ENCODE results near the gene SH2D7.
"Not testable (repeated sequence)": the region's sequence is repeated elsewhere in the genome, so short reads cannot be mapped to it uniquely, and the experiment has no call there.

The SH2D7 gene

DNA sequence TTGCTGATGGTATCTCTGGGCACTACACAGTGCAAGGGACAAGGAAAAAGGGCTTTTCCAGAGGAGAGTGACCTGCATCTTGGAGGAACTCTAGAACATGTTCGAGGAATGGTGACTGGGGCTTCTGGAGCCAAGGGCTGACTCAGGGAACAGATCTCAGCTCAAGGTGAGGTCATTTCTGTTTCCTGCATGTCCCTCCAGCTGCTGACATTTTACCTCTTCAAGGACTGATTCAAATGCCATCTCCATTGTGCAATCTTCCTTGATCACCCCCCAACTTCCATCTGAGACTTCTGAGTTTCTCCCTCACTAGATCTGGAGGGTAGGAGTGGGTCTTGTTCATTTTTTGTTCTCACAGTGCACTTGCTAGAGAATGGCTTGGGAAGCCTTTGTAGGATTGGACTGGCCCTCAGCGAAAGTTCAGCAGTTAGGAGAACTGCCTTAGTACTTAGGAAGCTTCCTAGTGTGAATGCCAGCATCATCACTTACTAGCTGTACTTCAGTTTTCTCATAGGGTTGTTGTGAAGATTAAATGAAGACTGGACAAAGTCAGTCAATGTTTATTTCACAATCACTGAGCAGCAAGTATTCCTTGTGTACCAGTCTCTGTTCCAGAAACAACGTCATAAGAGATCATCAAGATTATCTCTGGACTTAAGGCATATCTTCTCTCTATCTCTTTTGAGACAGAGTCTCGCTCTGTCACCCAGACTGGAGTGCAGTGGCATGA is 54.2 kb downstream of the SH2D7 start:
- no peak for DNase-seq

DNA sequence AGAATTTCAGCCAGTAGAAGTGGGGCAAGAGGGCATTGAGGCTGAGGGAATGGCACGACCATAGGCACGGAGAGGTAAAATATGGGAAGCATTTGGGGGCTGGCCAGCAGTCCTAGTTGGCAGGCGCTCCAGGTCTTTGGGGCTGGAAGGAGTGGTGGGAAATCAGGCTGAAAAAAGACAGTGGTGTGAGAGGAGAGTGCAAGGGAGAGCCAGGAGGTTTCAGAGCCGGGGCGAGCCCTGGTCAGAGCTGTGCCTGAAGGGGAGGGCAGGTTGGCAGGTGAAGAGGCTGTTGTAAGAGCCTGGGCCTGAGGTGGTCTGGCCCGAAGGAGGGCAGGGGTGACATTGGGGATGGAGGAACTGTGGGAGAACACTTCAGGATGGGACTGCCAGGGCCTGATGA is 55.2 kb downstream of the SH2D7 start:
- no peak for DNase-seq

DNA sequence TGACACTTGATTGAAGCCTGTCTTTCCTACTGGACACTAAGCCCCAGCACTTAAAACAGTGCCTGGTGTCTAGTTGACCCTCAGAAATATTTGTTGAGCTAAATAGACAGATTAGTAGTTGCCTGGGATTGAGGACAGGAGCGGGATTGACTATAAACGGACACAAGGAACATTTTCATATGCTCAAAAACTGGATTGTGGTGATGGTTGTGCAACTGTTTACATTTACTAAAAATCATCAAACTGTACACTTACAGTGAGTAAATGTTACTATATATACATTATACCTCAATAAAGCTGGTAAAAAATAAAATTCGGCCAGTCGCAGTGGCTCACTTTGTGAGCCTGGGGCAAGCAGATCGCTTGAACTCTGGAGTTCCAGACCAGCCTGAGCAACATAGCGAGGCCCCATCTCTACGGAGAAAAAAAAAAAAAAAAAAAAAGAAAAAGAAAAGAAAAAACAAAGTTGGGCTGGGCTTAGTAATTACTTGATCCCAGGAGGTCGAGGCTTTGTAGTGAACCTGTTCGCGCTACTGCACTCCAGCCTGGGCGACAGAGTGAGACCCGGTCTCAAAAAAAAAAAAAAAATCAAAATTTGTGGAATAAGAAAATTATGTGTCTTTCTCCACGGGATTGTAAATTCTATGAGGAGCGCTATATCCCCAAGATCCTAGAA is 56.2 kb downstream of the SH2D7 start:
- no peak for DNase-seq

DNA sequence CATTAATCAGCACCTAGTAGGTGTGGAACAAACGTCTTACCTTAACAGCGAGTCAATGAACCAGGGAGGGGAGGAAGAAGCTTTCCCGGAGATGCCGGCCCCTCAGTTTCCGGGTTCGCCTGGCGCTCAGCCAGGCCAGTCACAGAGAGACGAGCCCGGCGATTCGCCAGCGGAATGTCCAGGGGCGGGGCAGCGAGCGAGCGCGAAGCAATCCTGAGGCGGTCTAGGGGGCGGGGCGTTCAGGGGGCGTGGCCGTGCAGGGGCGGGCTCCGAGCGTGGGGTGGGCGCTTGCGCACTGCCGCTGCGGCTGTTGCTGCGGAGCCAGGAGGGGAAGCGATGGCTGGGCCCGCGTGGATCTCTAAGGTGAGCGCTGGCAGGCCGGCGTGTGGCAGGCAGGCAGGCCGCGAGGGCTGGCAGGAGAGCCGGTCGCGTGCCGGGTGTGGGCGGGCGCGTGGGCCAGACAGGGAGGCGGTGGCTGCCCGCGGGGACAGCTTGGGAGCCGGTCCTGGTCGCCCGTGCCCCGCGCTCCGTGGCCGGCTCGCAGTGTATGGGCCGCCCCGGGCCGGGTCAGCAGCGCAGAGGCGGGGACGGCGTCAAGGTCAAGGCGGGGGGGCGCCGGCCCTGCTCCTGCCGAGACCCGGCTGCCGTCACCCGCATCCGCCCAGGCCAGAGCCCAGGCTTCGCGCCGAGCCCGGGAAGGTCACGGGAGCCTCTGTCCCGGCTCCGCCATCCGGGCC is 56.9 kb downstream of the SH2D7 start, which contains the start of gene IDH3A:
Gene IDH3A, plus strand, starts transcription at position 295 of the 737 bp plus-strand sequence. Its CDS starts 42 bp downstream, at position 337.
- peak; percentile 93 to 95 for DNase-seq

DNA sequence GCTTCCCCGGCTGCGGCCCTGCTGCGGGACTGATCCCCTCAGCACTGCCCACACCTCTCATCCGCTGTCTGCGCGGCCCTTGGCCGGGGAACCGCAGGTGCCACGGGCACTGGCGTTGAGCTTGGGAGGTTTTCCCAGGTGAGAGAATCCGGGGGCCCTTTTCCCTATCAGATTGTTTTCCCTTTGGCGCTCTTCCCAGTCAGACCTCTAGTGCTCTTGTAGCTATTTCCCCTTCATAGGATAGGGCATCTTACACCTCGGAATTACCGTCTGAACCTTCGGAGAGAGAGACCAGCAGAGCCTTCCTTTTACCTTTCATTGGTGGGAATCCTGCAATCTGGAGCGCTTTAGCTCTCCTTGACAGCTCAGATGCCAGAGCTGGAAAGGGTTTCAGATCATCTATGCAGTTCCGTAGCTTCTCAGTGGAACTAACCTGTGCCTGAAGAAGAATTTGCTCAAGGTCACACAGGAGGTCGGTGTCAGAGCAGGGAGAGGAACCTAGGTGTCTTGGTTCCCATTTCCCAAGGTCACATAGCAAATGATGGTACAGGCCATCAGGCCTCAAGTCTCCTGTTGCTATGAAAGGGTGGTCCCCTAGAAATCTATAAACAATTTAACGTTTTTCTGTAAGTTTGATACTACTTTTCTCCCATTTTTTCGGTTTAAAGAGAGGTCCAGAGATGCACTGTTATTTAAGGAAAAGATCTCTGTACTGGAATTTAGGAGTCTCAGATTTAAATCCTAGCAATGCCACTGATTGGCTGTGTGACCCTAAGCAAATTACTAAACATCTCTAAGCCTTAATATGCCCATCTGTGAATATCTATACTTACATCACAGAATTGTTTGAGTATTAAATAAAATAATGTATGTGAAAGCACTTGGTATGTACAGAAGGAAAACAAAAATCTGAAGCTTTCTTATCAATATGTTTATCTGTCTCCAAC is 57.7 kb downstream of the SH2D7 start:
- no peak for DNase-seq

DNA sequence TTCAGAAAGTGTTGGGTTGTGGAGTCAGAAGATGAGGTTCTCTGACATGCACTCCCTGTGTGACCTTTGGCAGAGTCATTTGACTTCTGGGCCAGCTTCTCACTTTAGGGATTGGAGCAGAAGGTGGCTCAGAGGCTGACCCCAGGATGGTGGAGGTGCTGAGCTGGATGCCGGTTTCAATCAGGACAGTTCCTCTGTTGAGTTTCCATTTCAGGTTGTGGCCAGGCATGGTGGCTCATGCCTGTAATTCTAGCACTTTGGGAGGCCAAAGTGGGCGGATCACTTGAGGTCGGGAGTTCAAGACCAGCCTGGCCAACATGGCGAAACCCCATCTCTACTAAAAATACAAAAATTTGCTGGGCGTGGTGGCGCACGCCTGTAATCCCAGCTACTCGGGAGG is 58.7 kb downstream of the SH2D7 start:
- not testable (repeated sequence) for DNase-seq

All from Kasumi-1 (cell line).